CD14-positive monocyte (primary cell): ENCODE measurements around the gene PFKM. TPM values are rescaled to one million over a fixed set of nuclear protein-coding genes. Genes with fewer than 3 reads are reported as not detected.

Experiments
- DNase-seq, 3 donors: peaks; one replicate each; pipeline ENCODE4 v3.0.0-alpha.2; 2011 to 2022
- H2AFZ ChIP-seq: 2 replicates; pipeline ENCODE4 v1.6.0; 2012; ENCODE audit warnings: mild to moderate bottlenecking, low read depth, low read length, inconsistent platforms; ENCODE audit not compliant: insufficient read depth, poor library complexity, severe bottlenecking
- H3K27ac ChIP-seq, 2 donors: 1 replicate in 1 of 2; 2 replicates in 1 of 2; pipeline ENCODE4 v1.5.1; 2012 to 2013; ENCODE audit warnings: low read length in 2 of 2, control low read depth in 1 of 2, inconsistent platforms in 1 of 2, low read depth in 1 of 2, mild to moderate bottlenecking in 1 of 2
- H3K27me3 ChIP-seq, 2 donors: one replicate each; pipeline versions ENCODE4 v1.6.0 to v1.6.1; 2011 to 2013; ENCODE audit warnings: low read length in 2 of 2; ENCODE audit not compliant: control insufficient read depth in 2 of 2, insufficient read depth in 2 of 2
- H3K36me3 ChIP-seq, 2 donors: replicated peaks in 1 of 2; 1 replicate in 1 of 2; 2 replicates in 1 of 2; pipeline versions ENCODE4 v1.5.1 to v1.6.1; 2012 to 2013; ENCODE audit warnings: low read length in 2 of 2, control low read depth in 1 of 2, inconsistent platforms in 1 of 2, mild to moderate bottlenecking in 1 of 2; ENCODE audit not compliant: insufficient read depth in 2 of 2, control insufficient read depth in 1 of 2
- H3K4me1 ChIP-seq, 2 donors: 1 replicate in 1 of 2; 2 replicates in 1 of 2; pipeline versions ENCODE4 v1.5.1 to v1.6.1; 2012 to 2013; ENCODE audit warnings: low read length in 2 of 2, control low read depth in 1 of 2, inconsistent platforms in 1 of 2, mild to moderate bottlenecking in 1 of 2, moderate library complexity in 1 of 2; ENCODE audit not compliant: insufficient read depth in 2 of 2, control insufficient read depth in 1 of 2
- H3K4me2 ChIP-seq: replicated peaks from 2 replicates; pipeline ENCODE3; 2012; ENCODE audit warnings: low read length, moderate library complexity, mild to moderate bottlenecking; ENCODE audit not compliant: poor library complexity, severe bottlenecking; ENCODE audit errors: extremely low read depth
- H3K4me3 ChIP-seq, 3 experiments: fragments of 200-600 bp in 1 of 3; sonication (generic) in 1 of 3; replicated peaks in 1 of 3; 1 replicate in 2 of 3; 2 replicates in 1 of 3; pipeline ENCODE4 v1.5.1; 2011 to 2013; ENCODE audit warnings: low read length in 3 of 3, mild to moderate bottlenecking in 3 of 3, control low read depth in 2 of 3, low read depth in 2 of 3, inconsistent platforms in 1 of 3, moderate library complexity in 1 of 3
- H3K79me2 ChIP-seq: 2 replicates; pipeline ENCODE4 v1.6.0; 2012; ENCODE audit warnings: mild to moderate bottlenecking, control low read depth, inconsistent platforms, low read length, moderate library complexity; ENCODE audit not compliant: insufficient read depth
- H3K9ac ChIP-seq: 2 replicates; pipeline ENCODE4 v1.6.0; 2017; ENCODE audit warnings: low read length, mild to moderate bottlenecking; ENCODE audit not compliant: insufficient read depth, poor library complexity, severe bottlenecking
- H3K9me3 ChIP-seq, 2 donors: replicated peaks in 1 of 2; 1 replicate in 1 of 2; 2 replicates in 1 of 2; pipeline versions ENCODE4 v1.5.1 to v1.6.1; 2012 to 2013; ENCODE audit warnings: low read length in 2 of 2, control low read depth in 1 of 2; ENCODE audit not compliant: control insufficient read depth in 1 of 2, insufficient read depth in 1 of 2
- H4K20me1 ChIP-seq: 2 replicates; pipeline ENCODE4 v1.6.0; 2012; ENCODE audit warnings: mild to moderate bottlenecking, low read length, control low read depth, moderate library complexity; ENCODE audit not compliant: insufficient read depth
- H3K27ac Mint-ChIP-seq, 7 donors: one replicate each; pipeline ENCODE4 v1.8.0; 2020; ENCODE audit warnings: mild to moderate bottlenecking in 7 of 7, mixed read lengths in 7 of 7, moderate library complexity in 6 of 7, inconsistent platforms in 2 of 7
- H3K27me3 Mint-ChIP-seq, 3 donors: one replicate each; pipeline ENCODE4 v1.8.0; 2021 to 2022; ENCODE audit warnings: low read depth in 3 of 3, mild to moderate bottlenecking in 3 of 3, mixed read lengths in 3 of 3, moderate library complexity in 3 of 3, inconsistent platforms in 1 of 3
- H3K36me3 Mint-ChIP-seq, 2 donors: one replicate each; pipeline ENCODE4 v1.8.0; 2020; ENCODE audit warnings: mixed read lengths in 2 of 2, inconsistent platforms in 1 of 2, mild to moderate bottlenecking in 1 of 2
- H3K4me1 Mint-ChIP-seq: one replicate; pipeline ENCODE4 v1.8.0; 2020; ENCODE audit warnings: mild to moderate bottlenecking, mixed read lengths
- H3K4me3 Mint-ChIP-seq, 2 donors: one replicate each; pipeline ENCODE4 v1.8.0; 2020; ENCODE audit warnings: mild to moderate bottlenecking in 2 of 2, mixed read lengths in 2 of 2, moderate library complexity in 1 of 2
- H3K9me3 Mint-ChIP-seq, 7 donors: one replicate each; pipeline ENCODE4 v1.8.0; 2020 to 2022; ENCODE audit warnings: mixed read lengths in 7 of 7, mild to moderate bottlenecking in 6 of 7, moderate library complexity in 6 of 7, inconsistent platforms in 2 of 7
- CTCF ChIP-seq: fragments of 200-600 bp; IDR thresholded peaks from one replicate; pipeline ENCODE4 v1.8.0; 2022; ENCODE audit warnings: antibody characterized with exemption, mild to moderate bottlenecking
- WGBS: methylation state at CpG from one replicate; pipeline ENCODE4 v1.1.5; 2013; ENCODE audit warnings: missing lambda C conversion rate; ENCODE audit not compliant: insufficient coverage; 5-methylcytosine and 5-hydroxymethylcytosine counted together
- intact Hi-C, 2 donors: fragments of 100-400 bp; cut with micrococcal nuclease; formaldehyde crosslinking; loops; one replicate each; pipeline versions ENCODE4 v1.15.0 to v1.15.1; 2023
- polyA plus RNA-seq, 3 donors: library from polyadenylated mRNA; depleted of rRNA in 1 of 3; unstranded in 2 of 3; stranded (reverse) in 1 of 3; fragments of 300-500 nt in 2 of 3; fragments of >200 nt in 1 of 3; fragmentation: Illumina TruSeq in 2 of 3; gene quantifications; 1 replicate in 2 of 3; 2 replicates in 1 of 3; pipeline ENCODE4 v1.2.3, GENCODE V29; 2012 to 2021

PFKM gene
- polyA plus RNA-seq, 3 donors, result 2.8 to 8.4 (median 3.0) TPM

- Histone ChIP-seq H3K27ac (no peak overlapping the region), H3K27me3 (no peaks in the 10 kb centered on the region), H3K79me2 (no peaks in the 10 kb centered on the region), H3K9me3 (no peaks in the 10 kb centered on the region), H3K4me3 (no peak overlapping the region), H3K4me2 (no peak overlapping the region), H3K4me1 (no peaks in the 10 kb centered on the region), H4K20me1 (no peaks in the 10 kb centered on the region), H3K9ac (no peak overlapping the region), H2AFZ (no peak overlapping the region), H3K36me3 (no peaks in the 10 kb centered on the region)
- H3K4me3 Mint-ChIP-seq, result no peak overlapping the region
- no peak for TF ChIP-seq CTCF
- no peaks in the 10 kb centered on the region for H3K9me3 Mint-ChIP-seq
- H3K27ac Mint-ChIP-seq, result no peak overlapping the region
- 93% methylated on average over 3 of the region's 4 CpGs for WGBS
- no peaks in the 10 kb centered on the region for H3K4me1 Mint-ChIP-seq
- intact Hi-C loops, result no loop called here
- no peaks in the 10 kb centered on the region for H3K27me3 Mint-ChIP-seq
- no peak for DNase-seq
- peaks cover 0 to 9% of the 10 kb centered on the region in 2 donors for H3K36me3 Mint-ChIP-seq
Measured at GRCh38 chr12:48125985-48126384, 6.8 kb downstream of the PFKM start.

GRCh38 chr12:48126953-48127630 is 7.9 kb downstream of the PFKM start:
- intact Hi-C loops, result no loop called here
- Mint-ChIP-seq H3K4me1 (no peaks in the 10 kb centered on the region), H3K36me3 (peaks cover 0 to 9% of the 10 kb centered on the region in 2 donors), H3K4me3 (no peak overlapping the region), H3K27me3 (peaks cover 0 to 2% (median 0%) of the 10 kb centered on the region in 3 donors), H3K27ac (no peak overlapping the region), H3K9me3 (no peaks in the 10 kb centered on the region)
- Histone ChIP-seq H3K4me1 (no peaks in the 10 kb centered on the region), H4K20me1 (no peaks in the 10 kb centered on the region), H3K27ac (no peak overlapping the region), H3K9me3 (no peaks in the 10 kb centered on the region), H3K9ac (no peak overlapping the region), H3K36me3 (no peaks in the 10 kb centered on the region), H3K4me3 (no peak overlapping the region), H3K79me2 (no peaks in the 10 kb centered on the region), H2AFZ (no peak overlapping the region), H3K27me3 (no peaks in the 10 kb centered on the region), H3K4me2 (no peak overlapping the region)
- no peak for DNase-seq
- WGBS, result 94% methylated on average over 2 of the region's 2 CpGs
- TF ChIP-seq CTCF, result no peak
